NCI-H1048 (cell line): ENCODE results near the gene SLC35E1.

Experiments
- DNase-seq: peaks from one replicate; lab custom pipeline; 2025; lab: John Stamatoyannopoulos, UW

The SLC35E1 gene

GRCh38 chr19:16596399-16596798 is 24.2 kb upstream of the SLC35E1 start:
- DNase-seq: no peak

GRCh38 chr19:16595097-16595496 is 22.9 kb upstream of the SLC35E1 start:
- no peak for DNase-seq

GRCh38 chr19:16594681-16595091 is 22.5 kb upstream of the SLC35E1 start:
- no peak for DNase-seq

- no peak for DNase-seq
These were observed 21.9 kb upstream of the SLC35E1 start for GRCh38 chr19:16594131-16594586.

GRCh38 chr19:16593181-16593580 is 21.0 kb upstream of the SLC35E1 start:
- no peak for DNase-seq

GRCh38 chr19:16591803-16592556 is 19.8 kb upstream of the SLC35E1 start:
- DNase-seq: no peak

GRCh38 chr19:16590876-16591802 is 18.9 kb upstream of the SLC35E1 start:
- DNase-seq: no peak

GRCh38 chr19:16589917-16590316 is 17.7 kb upstream of the SLC35E1 start:
- no peak for DNase-seq

- DNase-seq: no peak
These were observed 16.8 kb upstream of the SLC35E1 start for GRCh38 chr19:16588824-16589577.

GRCh38 chr19:16587833-16588823 is 15.9 kb upstream of the SLC35E1 start:
- DNase-seq: no peak

- DNase-seq: no peak
These were observed 15.0 kb upstream of the SLC35E1 start for GRCh38 chr19:16586991-16587832.

GRCh38 chr19:16586477-16586871 is 14.3 kb upstream of the SLC35E1 start:
- DNase-seq: no peak

GRCh38 chr19:16585808-16586476 is 13.7 kb upstream of the SLC35E1 start:
- no peak for DNase-seq

GRCh38 chr19:16585094-16585801 is 13.0 kb upstream of the SLC35E1 start:
- DNase-seq: no peak

GRCh38 chr19:16584248-16585093 is 12.3 kb upstream of the SLC35E1 start:
- no peak for DNase-seq

- no peak for DNase-seq
These were observed 10.5 kb upstream of the SLC35E1 start for GRCh38 chr19:16582486-16583261.

GRCh38 chr19:16581971-16582343 is 9.7 kb upstream of the SLC35E1 start:
- DNase-seq: no peak
